Breast epithelium (tissue), 4 donors: ENCODE results near the gene PHLDA1. TPM values are rescaled to one million over a fixed set of nuclear protein-coding genes. Genes with fewer than 3 reads are reported as not detected.
A peak's percentile ranks its signal among the peaks of the same experiment; 100 is the strongest.

Source experiments
- DNase-seq, 2 donors: peaks; one replicate each; pipeline ENCODE4 v3.0.0-alpha.2; 2019; ENCODE audit warnings: low spot score in 2 of 2
- H3K27ac ChIP-seq, 2 donors: fragments of 200-600 bp; sonication (generic) in 1 of 2; one replicate each; pipeline ENCODE4 v1.5.1; 2016 to 2019; ENCODE audit warnings: mild to moderate bottlenecking in 1 of 2
- H3K27me3 ChIP-seq, 2 donors: fragments of 200-600 bp; sonication (generic) in 1 of 2; one replicate each; pipeline versions ENCODE4 v1.5.1 to v1.6.0; 2017 to 2019; ENCODE audit warnings: control low read depth in 1 of 2, mild to moderate bottlenecking in 1 of 2
- H3K36me3 ChIP-seq: fragments of 200-600 bp; one replicate; pipeline ENCODE4 v1.5.1; 2019
- H3K4me1 ChIP-seq, 2 donors: fragments of 200-600 bp; sonication (generic); one replicate each; pipeline ENCODE4 v1.5.1; 2016 to 2019; ENCODE audit warnings: control low read depth in 1 of 2
- H3K4me3 ChIP-seq, 3 donors: fragments of 200-600 bp; sonication (generic); 1 replicate in 2 of 3; 2 replicates in 1 of 3; pipeline ENCODE4 v1.5.1; 2016 to 2019; ENCODE audit warnings: mild to moderate bottlenecking in 3 of 3, moderate library complexity in 2 of 3
- H3K9me3 ChIP-seq, 2 donors: fragments of 200-600 bp; sonication (generic) in 1 of 2; one replicate each; pipeline ENCODE4 v1.5.1; 2016 to 2019; ENCODE audit warnings: control low read depth in 1 of 2
- CTCF ChIP-seq, 3 donors: fragments of 450-650 bp; IDR thresholded peaks; one replicate each; pipeline ENCODE4 v1.5.1; 2016 to 2017; ENCODE audit warnings: antibody characterized with exemption in 3 of 3, mild to moderate bottlenecking in 3 of 3, moderate library complexity in 3 of 3
- POLR2A ChIP-seq: fragments of 450-650 bp; IDR thresholded peaks from one replicate; pipeline ENCODE4 v1.6.1; 2016; ENCODE audit warnings: antibody characterized with exemption, mild to moderate bottlenecking, moderate library complexity
- POLR2AphosphoS5 ChIP-seq, 3 donors: sonication (generic); formaldehyde crosslinking; IDR thresholded peaks; one replicate each; pipeline ENCODE4 v1.6.1; 2017; ENCODE audit warnings: antibody characterized with exemption in 3 of 3
- intact Hi-C: fragments of 100-400 bp; cut with DNase I; formaldehyde crosslinking; loops from one replicate; pipeline ENCODE4 v1.15.1; 2023; ENCODE audit warnings: low total_unique reads
- total RNA-seq, 3 donors: library from RNA; depleted of rRNA; stranded (reverse); fragments of >200 nt; gene quantifications; one replicate each; pipeline ENCODE4 v1.1.0, GENCODE V29; 2016

The PHLDA1 gene
- total RNA-seq, 3 donors from 2014 or later: 5.8 to 32.6 (median 23.6) TPM

GRCh38 chr12:76020281-76020680, 11.3 kb downstream of the PHLDA1 start:
- TF ChIP-seq POLR2AphosphoS5 (IDR thresholded peaks at IDR 0.05) (peak in 1 of 3 donors; percentile 35), POLR2A (no peak), CTCF (IDR thresholded peaks at IDR 0.05) (no peak)
- H3K4me3 ChIP-seq: no peak overlapping the region
- H3K27me3 ChIP-seq: no peaks in the 10 kb centered on the region
- no peaks in the 10 kb centered on the region for H3K36me3 ChIP-seq
- no peaks in the 10 kb centered on the region for H3K4me1 ChIP-seq
- intact Hi-C loops: no loop called here
- peak; percentile 56 to 93 for DNase-seq
- H3K27ac ChIP-seq: peak overlapping the region; percentile 85 to 87
- no peaks in the 10 kb centered on the region for H3K9me3 ChIP-seq

GRCh38 chr12:76018672-76019071, 12.9 kb downstream of the PHLDA1 start:
- H3K36me3 ChIP-seq: no peaks in the 10 kb centered on the region
- H3K4me3 ChIP-seq: no peak overlapping the region
- TF ChIP-seq POLR2A (no peak), POLR2AphosphoS5 (IDR thresholded peaks at IDR 0.05) (no peak), CTCF (IDR thresholded peaks at IDR 0.05) (no peak)
- intact Hi-C loops: no loop called here
- H3K27me3 ChIP-seq: no peaks in the 10 kb centered on the region
- H3K4me1 ChIP-seq: no peaks in the 10 kb centered on the region
- no peak for DNase-seq
- H3K9me3 ChIP-seq: no peaks in the 10 kb centered on the region
- peak overlapping the region in 1 of 2 donors; percentile 45 for H3K27ac ChIP-seq

GRCh38 chr12:76018111-76018510, 13.5 kb downstream of the PHLDA1 start:
- Histone ChIP-seq H3K9me3 (no peaks in the 10 kb centered on the region), H3K36me3 (no peaks in the 10 kb centered on the region), H3K4me1 (no peaks in the 10 kb centered on the region), H3K27me3 (no peaks in the 10 kb centered on the region), H3K4me3 (no peak overlapping the region), H3K27ac (peak overlapping the region; percentile 33 to 45)
- no peak for TF ChIP-seq CTCF (IDR thresholded peaks at IDR 0.05)
- no peak for TF ChIP-seq POLR2A
- TF ChIP-seq POLR2AphosphoS5 (IDR thresholded peaks at IDR 0.05): no peak
- no peak for DNase-seq
- intact Hi-C loops: no loop called here

GRCh38 chr12:76014007-76014406, 17.6 kb downstream of the PHLDA1 start:
- intact Hi-C loops: no loop called here
- TF ChIP-seq POLR2A (no peak), CTCF (IDR thresholded peaks at IDR 0.05) (no peak), POLR2AphosphoS5 (IDR thresholded peaks at IDR 0.05) (no peak)
- no peaks in the 10 kb centered on the region for H3K4me1 ChIP-seq
- no peak overlapping the region for H3K4me3 ChIP-seq
- no peak for DNase-seq
- no peaks in the 10 kb centered on the region for H3K9me3 ChIP-seq
- no peaks in the 10 kb centered on the region for H3K27me3 ChIP-seq
- H3K36me3 ChIP-seq: no peaks in the 10 kb centered on the region
- no peak overlapping the region for H3K27ac ChIP-seq

- no peak overlapping the region for H3K4me3 ChIP-seq
- TF ChIP-seq POLR2AphosphoS5 (IDR thresholded peaks at IDR 0.05): no peak
- no peak for TF ChIP-seq POLR2A
- H3K36me3 ChIP-seq: no peaks in the 10 kb centered on the region
- no peaks in the 10 kb centered on the region for H3K4me1 ChIP-seq
- H3K9me3 ChIP-seq: no peaks in the 10 kb centered on the region
- H3K27ac ChIP-seq: no peak overlapping the region
- DNase-seq: no peak
- intact Hi-C loops: no loop called here
- no peaks in the 10 kb centered on the region for H3K27me3 ChIP-seq
These were observed 18.0 kb downstream of the PHLDA1 start for GRCh38 chr12:76013603-76014002.

GRCh38 chr12:76012644-76013043, 18.9 kb downstream of the PHLDA1 start:
- Histone ChIP-seq H3K27me3 (no peaks in the 10 kb centered on the region), H3K4me3 (no peak overlapping the region), H3K4me1 (no peaks in the 10 kb centered on the region), H3K9me3 (no peaks in the 10 kb centered on the region), H3K27ac (no peak overlapping the region), H3K36me3 (no peaks in the 10 kb centered on the region)
- TF ChIP-seq POLR2AphosphoS5 (IDR thresholded peaks at IDR 0.05) (no peak), CTCF (IDR thresholded peaks at IDR 0.05) (no peak), POLR2A (no peak)
- intact Hi-C loops: no loop called here
- no peak for DNase-seq
